ENCODE results near the gene RIC8B. TPM values are rescaled to one million over a fixed set of nuclear protein-coding genes. Genes with fewer than 3 reads are reported as not detected.

The RIC8B gene
- total RNA-seq, 2 donors from 2014 or later = 19.6 to 23.3 TPM

- Histone ChIP-seq H3K4me3 (ENCODE audit: low read length) (no peak overlapping the region), H3K9ac (ENCODE audit: extremely low read depth, low read length, poor library complexity, severe bottlenecking) (no peak overlapping the region), H3K36me3 (ENCODE audit: control insufficient read depth, insufficient read depth, low read length) (no peaks in the 10 kb centered on the region), H3K9me3 (ENCODE audit: control insufficient read depth, low read length) (no peaks in the 10 kb centered on the region), H3K27ac (ENCODE audit: low read depth, low read length) (no peak overlapping the region), H3K4me1 (ENCODE audit: control insufficient read depth, insufficient read depth, low read length) (peaks cover 6% of the 10 kb centered on the region), H3K27me3 (ENCODE audit: control insufficient read depth, insufficient read depth, low read length, poor library complexity, severe bottlenecking) (no peaks in the 10 kb centered on the region)
- peaks cover 22% of the 10 kb centered on the region for H3K4me1 Mint-ChIP-seq
- no peaks in the 10 kb centered on the region for H3K9me3 Mint-ChIP-seq
- no peak overlapping the region for H3K27ac Mint-ChIP-seq
- DNase-seq = no peak
- H3K36me3 Mint-ChIP-seq (ENCODE audit: low read depth) = no peaks in the 10 kb centered on the region
- no peaks in the 10 kb centered on the region for H3K27me3 Mint-ChIP-seq (ENCODE audit: insufficient read depth)
- 90 to 93% methylated on average over 8 of the region's 8 CpGs for WGBS, 2 experiments (ENCODE audit: insufficient coverage in 1 of 2, insufficient read length in 1 of 2)
- no peak for TF ChIP-seq CTCF (conservative IDR thresholded peaks at IDR 0.05)
- H3K4me3 Mint-ChIP-seq = no peak overlapping the region
These were observed 119.0 kb downstream of the RIC8B start for GRCh38 chr12:106893451-106893850.

GRCh38 chr12:106894774-106895173, 120.3 kb downstream of the RIC8B start:
- Mint-ChIP-seq H3K9me3 (no peaks in the 10 kb centered on the region), H3K27me3 (ENCODE audit: insufficient read depth) (peaks cover 5% of the 10 kb centered on the region), H3K4me1 (peaks cover 23% of the 10 kb centered on the region), H3K4me3 (no peak overlapping the region), H3K36me3 (ENCODE audit: low read depth) (no peaks in the 10 kb centered on the region), H3K27ac (no peak overlapping the region)
- Histone ChIP-seq H3K9ac (ENCODE audit: extremely low read depth, low read length, poor library complexity, severe bottlenecking) (no peak overlapping the region), H3K27me3 (ENCODE audit: control insufficient read depth, insufficient read depth, low read length, poor library complexity, severe bottlenecking) (no peaks in the 10 kb centered on the region), H3K4me3 (ENCODE audit: low read length) (no peak overlapping the region), H3K27ac (ENCODE audit: low read depth, low read length) (no peak overlapping the region), H3K9me3 (ENCODE audit: control insufficient read depth, low read length) (no peaks in the 10 kb centered on the region), H3K36me3 (ENCODE audit: control insufficient read depth, insufficient read depth, low read length) (no peaks in the 10 kb centered on the region), H3K4me1 (ENCODE audit: control insufficient read depth, insufficient read depth, low read length) (peaks cover 6% of the 10 kb centered on the region)
- 93 to 100% methylated on average over 1 of the region's 1 CpG for WGBS, 2 experiments (ENCODE audit: insufficient coverage in 1 of 2, insufficient read length in 1 of 2)
- TF ChIP-seq CTCF (conservative IDR thresholded peaks at IDR 0.05) = no peak
- no peak for DNase-seq

GRCh38 chr12:106896603-106897002, 122.1 kb downstream of the RIC8B start:
- Mint-ChIP-seq H3K4me3 (no peak overlapping the region), H3K4me1 (peaks cover 19% of the 10 kb centered on the region), H3K9me3 (no peaks in the 10 kb centered on the region), H3K36me3 (ENCODE audit: low read depth) (no peaks in the 10 kb centered on the region), H3K27ac (no peak overlapping the region), H3K27me3 (ENCODE audit: insufficient read depth) (peaks cover 15% of the 10 kb centered on the region)
- Histone ChIP-seq H3K4me1 (ENCODE audit: control insufficient read depth, insufficient read depth, low read length) (peaks cover 6% of the 10 kb centered on the region), H3K36me3 (ENCODE audit: control insufficient read depth, insufficient read depth, low read length) (no peaks in the 10 kb centered on the region), H3K27me3 (ENCODE audit: control insufficient read depth, insufficient read depth, low read length, poor library complexity, severe bottlenecking) (peaks cover 10% of the 10 kb centered on the region), H3K9me3 (ENCODE audit: control insufficient read depth, low read length) (no peaks in the 10 kb centered on the region), H3K27ac (ENCODE audit: low read depth, low read length) (no peak overlapping the region), H3K9ac (ENCODE audit: extremely low read depth, low read length, poor library complexity, severe bottlenecking) (no peak overlapping the region), H3K4me3 (ENCODE audit: low read length) (no peak overlapping the region)
- TF ChIP-seq CTCF (conservative IDR thresholded peaks at IDR 0.05) = no peak
- no peak for DNase-seq

All from endodermal cell (in vitro differentiated cells).